ENCODE results near the gene KIF21A. TPM values are rescaled to one million over a fixed set of nuclear protein-coding genes. Genes with fewer than 3 reads are reported as not detected.

Gene KIF21A
- total and polyA plus RNA-seq, 2 of the 13 experiments (the other 11 are each of a cell fraction or from before 2014, with no cell fraction given) = 20.6 to 39.7 TPM

- Histone ChIP-seq H3K36me3 (replicated peaks in 1 of 2; ENCODE audit: control insufficient read depth in 1 of 2, insufficient read depth in 2 of 2, low read length in 2 of 2) (no peaks in the 10 kb centered on the region), H3K4me3 (replicated peaks in 1 of 3; ENCODE audit: insufficient read depth in 1 of 3, low read depth in 2 of 3, low read length in 3 of 3) (no peak overlapping the region), H3K9ac (ENCODE audit: insufficient read depth, low read depth, low read length) (no peak overlapping the region), H3K27me3 (ENCODE audit: control insufficient read depth in 1 of 2, insufficient read depth in 2 of 2, low read length in 2 of 2) (peaks cover 1 to 5% of the 10 kb centered on the region in 2 experiments; a peak in 2 of 5 replicates), H3K4me2 (ENCODE audit: low read depth, low read length) (no peak overlapping the region), H3K9me3 (ENCODE audit: low read length) (no peaks in the 10 kb centered on the region), H3K79me2 (ENCODE audit: insufficient read depth, low read length) (no peaks in the 10 kb centered on the region), H3K27ac (ENCODE audit: extremely low read length, insufficient read depth, low read length) (no peak overlapping the region), H4K20me1 (ENCODE audit: insufficient read depth, low read length) (no peaks in the 10 kb centered on the region), H2AFZ (ENCODE audit: low read length) (no peak overlapping the region), H3K4me1 (ENCODE audit: insufficient read depth, low read length) (no peaks in the 10 kb centered on the region)
- no peak for DNase-seq (ENCODE audit: low spot score)
- intact Hi-C loops (cut with micrococcal nuclease; ENCODE audit: unreplicated experiment) = no loop called here
- TF ChIP-seq KAT8 (CRISPR knock-in tag; IDR thresholded peaks at IDR 0.05) (no peak), ZBTB26 (CRISPR knock-in tag; IDR thresholded peaks at IDR 0.05; ENCODE audit: borderline replicate concordance) (no peak), ARNT2 (CRISPR knock-in tag; IDR thresholded peaks at IDR 0.05; ENCODE audit: low read depth) (no peak), SIN3A (IDR thresholded peaks at IDR 0.05; ENCODE audit: borderline replicate concordance, low read depth, low read length) (no peak), SKI (IDR thresholded peaks at IDR 0.05; ENCODE audit: partially characterized antibody) (no peak), ZNF331 (CRISPR knock-in tag; IDR thresholded peaks at IDR 0.05) (no peak), KDM3A (CRISPR knock-in tag; IDR thresholded peaks at IDR 0.05; ENCODE audit: low read depth) (no peak), KAT2B (IDR thresholded peaks at IDR 0.05; ENCODE audit: borderline replicate concordance, low read depth, low read length) (no peak)
- 40% methylated on average over 5 of the region's 5 CpGs for WGBS (ENCODE audit: low lambda C conversion rate)
- ATAC-seq = no peak
- in situ Hi-C loops (cut with HindIII; ENCODE audit: extremely low pct_ligation_motif_present, low pct_unique_long_range_greater_than_20kb) = no loop called here
- ChIA-PET CTCF (ENCODE audit: low intra/inter-chr PET ratio, low total read pairs) (no interaction called here), POLR2A (no interaction called here)
- no TSS peak for BruUV-seq (replicated peaks)
- no peak for FAIRE-seq
Observed at GRCh38 chr12:39464976-39465695, 22.2 kb upstream of the KIF21A start.
